SW 1271 (cell line): ENCODE measurements around the gene PTGDS.

ENCODE experiments used
- DNase-seq, 2 experiments: peaks; one replicate each; lab custom pipeline; 2025; lab: John Stamatoyannopoulos, UW

Gene PTGDS

GRCh38 chr9:137009217-137009616 lies 31.9 kb downstream of the PTGDS start:
- no peak for DNase-seq

DNA sequence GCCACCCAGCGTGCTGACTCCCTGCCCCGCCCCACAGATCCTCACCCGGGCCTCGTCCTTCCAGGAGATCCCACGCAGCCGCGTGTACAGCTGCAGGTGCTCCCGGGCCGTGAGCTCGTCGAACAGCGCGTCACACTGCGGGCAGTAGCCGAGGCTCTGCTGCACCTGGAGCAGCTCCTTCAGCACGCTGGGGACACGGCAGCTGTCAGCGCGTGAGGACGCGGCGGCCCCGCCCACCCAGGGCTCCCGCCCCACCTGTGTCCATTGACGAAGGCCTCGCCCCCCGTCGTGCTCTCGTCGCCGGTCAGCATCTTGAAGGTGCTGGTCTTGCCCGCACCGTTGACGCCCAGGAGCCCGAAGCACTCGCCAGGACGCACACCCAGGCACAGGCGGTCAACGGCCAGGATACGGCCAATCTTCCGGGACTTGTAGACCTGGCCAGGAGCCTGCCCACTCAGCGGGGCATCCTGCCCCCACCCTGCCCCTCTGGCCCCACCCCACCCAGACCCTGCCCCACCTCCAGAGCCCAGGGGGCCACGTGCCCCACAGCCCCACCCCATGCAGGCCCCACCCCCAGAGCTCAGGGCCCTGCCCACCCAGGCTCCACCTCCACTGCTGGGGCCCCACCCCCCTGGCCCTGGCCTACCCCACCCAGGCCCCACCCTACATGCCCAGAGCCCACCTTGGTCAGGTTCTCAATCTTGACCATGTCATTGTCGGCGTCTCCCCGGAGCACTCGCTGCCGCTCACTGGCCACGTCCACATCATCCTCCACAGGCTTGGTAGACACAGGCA lies 32.8 kb downstream of the PTGDS start:
- no peak for DNase-seq

GRCh38 chr9:137011156-137011555 lies 33.9 kb downstream of the PTGDS start:
- no peak for DNase-seq

GRCh38 chr9:137011907-137012675 lies 34.8 kb downstream of the PTGDS start:
- no peak for DNase-seq

DNA sequence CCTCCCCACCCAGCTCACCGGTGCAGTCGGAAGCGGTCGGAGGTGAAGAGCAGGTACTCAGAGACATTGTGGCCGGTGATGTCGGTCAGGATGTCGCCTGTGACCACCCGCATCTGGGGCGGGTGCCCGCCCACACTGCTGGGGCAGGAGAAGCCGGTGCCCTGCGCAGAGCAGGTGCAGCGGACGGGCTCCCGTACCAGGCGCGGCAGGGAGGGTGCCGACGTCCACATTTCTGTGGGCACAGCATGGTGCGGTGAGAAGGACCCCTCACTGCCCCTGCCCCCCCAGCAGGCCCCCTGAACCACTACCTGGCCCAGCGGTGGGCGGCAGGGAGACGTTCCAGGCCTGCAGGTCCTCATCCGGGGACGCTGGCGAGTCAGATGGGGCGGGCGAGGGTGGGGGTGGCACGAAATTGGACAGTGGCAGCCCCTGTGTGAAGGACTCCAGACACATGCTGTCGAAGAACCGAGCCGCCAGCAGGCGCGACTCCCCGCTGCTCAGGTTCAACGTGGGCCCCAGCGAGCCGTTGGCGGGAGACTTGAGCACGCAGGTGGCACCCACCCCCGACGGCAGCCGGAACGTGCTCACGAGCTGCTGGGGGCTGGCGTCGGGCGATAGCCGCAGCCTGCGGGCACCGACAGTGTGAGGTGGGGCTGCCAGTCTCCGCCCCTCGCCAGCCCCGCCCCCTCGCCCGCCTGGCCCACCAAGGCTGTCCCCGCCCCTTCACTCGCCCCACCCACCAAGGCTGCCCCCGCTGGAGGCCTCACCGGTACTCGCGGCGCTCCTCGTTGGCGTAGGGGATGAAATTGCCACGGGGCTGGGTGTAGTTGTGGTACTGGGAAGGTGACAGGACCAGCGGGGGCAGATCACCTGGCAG lies 35.6 kb downstream of the PTGDS start:
- no peak for DNase-seq

- DNase-seq: no peak
These were observed 36.3 kb downstream of the PTGDS start for GRCh38 chr9:137013571-137013940.

DNA sequence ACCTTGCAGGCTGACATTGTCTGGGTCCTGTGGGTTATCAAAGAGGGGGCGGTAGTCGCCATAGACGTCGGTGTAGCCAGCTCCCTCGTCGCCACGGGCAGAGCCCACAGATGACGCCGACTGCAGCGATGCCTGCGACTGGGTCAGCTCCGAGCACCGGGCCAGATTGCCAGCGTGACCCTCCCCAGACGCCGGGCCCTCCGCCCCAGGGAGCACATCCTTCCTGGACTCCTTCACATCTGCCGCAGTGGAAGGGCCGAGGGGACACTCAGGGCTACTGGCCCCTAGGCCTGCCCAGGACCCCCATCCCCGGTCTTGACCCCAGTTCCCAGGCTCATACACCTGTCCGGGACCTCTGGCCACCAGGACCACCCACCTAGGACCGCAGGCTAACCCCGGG lies 36.9 kb downstream of the PTGDS start:
- DNase-seq: no peak

DNA sequence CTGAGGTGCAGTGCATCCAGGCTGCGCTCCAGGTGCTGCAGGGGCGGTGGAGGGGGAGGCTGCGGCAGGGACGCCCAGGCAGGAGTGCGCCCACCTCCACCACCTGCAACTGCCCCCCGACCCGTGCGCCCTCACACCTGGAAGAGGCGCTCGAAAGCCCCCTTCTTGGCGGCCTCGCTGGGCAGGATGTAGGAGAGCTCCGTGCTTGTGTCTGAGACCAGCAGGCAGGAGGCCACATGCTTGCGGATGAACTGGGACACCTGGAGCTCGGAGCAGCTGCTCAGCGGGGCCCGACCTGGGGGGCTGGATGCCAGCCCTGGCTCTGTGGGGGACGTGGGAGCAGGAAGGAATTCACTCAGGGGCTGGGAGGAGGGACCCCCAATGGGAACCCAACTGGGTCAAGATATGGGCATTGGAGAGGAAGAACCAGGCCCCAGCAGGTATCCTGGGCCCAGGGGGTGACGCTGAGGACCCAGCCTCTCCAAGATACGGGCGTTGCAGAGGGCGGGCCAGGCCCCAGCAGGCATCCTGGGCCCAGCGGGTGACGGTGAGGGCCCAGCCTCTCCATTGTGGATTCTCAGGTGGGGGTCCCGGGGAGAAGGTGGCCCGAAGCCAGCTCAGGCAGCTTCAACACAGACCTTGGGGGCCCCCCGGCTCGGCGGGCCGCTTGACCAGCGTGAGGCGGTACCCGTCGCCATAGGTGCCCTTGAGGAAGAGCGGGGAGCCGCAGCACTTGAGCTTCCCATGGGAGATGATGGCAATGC lies 37.7 kb downstream of the PTGDS start:
- DNase-seq: no peak

GRCh38 chr9:137015540-137015930 lies 38.2 kb downstream of the PTGDS start:
- no peak for DNase-seq

- no peak for DNase-seq
These were observed 38.7 kb downstream of the PTGDS start for GRCh38 chr9:137015976-137016375.

DNA sequence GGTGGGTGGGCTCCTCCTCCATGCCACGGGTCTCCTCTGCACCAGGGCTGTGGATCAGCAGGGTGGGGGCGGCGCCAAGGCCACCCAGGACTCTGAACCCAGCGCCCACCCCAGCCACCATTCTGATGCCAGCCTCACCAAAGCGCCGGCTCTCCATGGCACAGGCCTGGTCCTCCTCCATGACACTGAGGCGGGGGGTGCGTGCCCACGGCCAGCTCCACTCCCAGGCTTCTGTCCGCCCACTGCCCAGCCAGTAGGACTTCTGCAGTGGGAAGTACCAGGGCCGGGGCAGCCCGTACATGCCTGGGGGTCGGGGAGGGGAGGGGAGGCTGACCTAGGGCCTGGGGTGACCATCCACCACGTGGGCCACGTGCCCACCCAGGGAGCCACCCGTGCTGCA lies 39.1 kb downstream of the PTGDS start:
- no peak for DNase-seq

GRCh38 chr9:137017071-137017470 lies 39.8 kb downstream of the PTGDS start:
- no peak for DNase-seq

- DNase-seq: no peak
These were observed 40.6 kb downstream of the PTGDS start for GRCh38 chr9:137017791-137018497.

DNA sequence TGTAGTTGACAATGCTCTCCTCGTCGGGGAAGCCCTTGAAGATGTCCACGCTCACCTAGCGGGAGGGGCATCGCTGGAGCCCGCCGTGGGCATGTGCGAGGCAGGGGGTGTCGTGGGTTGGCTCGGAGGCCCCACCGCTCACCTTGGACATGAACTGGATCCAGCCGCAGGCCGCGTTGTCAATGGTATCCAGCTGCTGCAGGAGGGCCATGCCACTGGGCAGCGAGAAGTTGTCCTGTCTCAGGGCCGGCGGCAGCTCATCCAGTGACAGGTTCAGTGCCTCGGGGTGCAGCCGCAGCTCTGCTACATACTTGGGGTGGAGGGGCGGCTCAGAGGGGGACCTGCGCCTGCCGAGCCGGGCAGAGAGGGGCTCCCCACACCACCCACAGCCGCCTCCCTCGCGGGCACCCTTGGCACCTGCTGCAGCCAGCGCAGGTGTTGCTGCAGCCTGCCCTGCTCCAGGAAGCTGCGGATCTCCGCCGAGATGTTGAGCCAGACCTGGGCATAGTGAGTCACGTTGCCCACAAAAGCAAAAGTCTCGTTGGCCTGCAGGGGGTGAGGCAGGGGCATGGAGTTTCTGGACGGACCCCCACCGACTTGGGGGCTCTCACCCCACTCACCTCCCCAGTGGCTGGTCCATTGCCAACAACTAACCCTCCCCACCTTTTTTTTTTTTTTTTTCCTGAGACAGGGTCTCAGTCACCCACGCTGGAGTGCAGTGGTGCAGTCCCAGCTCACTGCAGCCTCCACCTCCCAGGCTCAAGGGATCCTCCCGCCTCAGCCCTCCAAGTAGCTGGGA lies 41.7 kb downstream of the PTGDS start:
- DNase-seq: no peak

- DNase-seq: no peak
These were observed 42.8 kb downstream of the PTGDS start for GRCh38 chr9:137019891-137020683.

- DNase-seq: no peak
These were observed 43.7 kb downstream of the PTGDS start for GRCh38 chr9:137020771-137021567.

- DNase-seq: no peak
These were observed 44.3 kb downstream of the PTGDS start for GRCh38 chr9:137021568-137021978.

GRCh38 chr9:137021979-137022661 lies 44.8 kb downstream of the PTGDS start:
- DNase-seq: peak; percentile 74 to 77
